ENCODE measurements around the gene SFPQ.

DNA sequence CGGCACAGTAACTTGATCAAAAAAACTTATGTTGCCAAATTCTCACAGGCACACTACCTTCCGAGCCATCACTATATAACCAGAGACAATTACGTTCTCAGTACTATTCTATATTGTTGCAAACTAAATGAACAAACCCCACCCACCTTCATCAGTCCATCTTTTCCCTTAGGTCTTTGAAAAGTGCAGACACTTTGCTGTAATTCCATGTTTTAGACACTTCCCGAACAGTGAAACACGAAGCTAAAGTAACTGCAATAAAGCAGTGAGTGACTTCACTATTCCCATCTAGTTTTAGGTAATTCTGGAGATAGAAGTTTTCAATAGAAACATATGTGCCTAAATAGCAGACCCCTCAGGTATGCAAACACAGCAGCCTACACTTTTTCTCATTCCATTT lies 7.7 kb downstream of the SFPQ start:
- TF ChIP-seq SUZ12 (IDR thresholded peaks at IDR 0.05; ENCODE audit: extremely low read depth, insufficient read depth, insufficient read length) (no peak), ZNF274 (IDR thresholded peaks at IDR 0.05; ENCODE audit: low read depth, low read length) (no peak)

All from NT2/D1 (cell line).